Stimulated activated naive CD8-positive, alpha-beta T cell treated with anti-CD3 and anti-CD28 coated beads, Interleukin-15, amount 100 ng/mL, for 72 hours (primary cell): ENCODE measurements around the gene NRDE2.

Experiments used
- ATAC-seq: fragments of 150-1000 bp; cut with Tn5 transposase; 2 replicates; pipeline ENCODE4 v1.10.0; 2021; ENCODE audit warnings: mild to moderate bottlenecking, moderate library complexity
- DNase-seq, 2 donors: peaks; one replicate each; pipeline ENCODE4 v3.0.0; 2021 to 2022
- H3K27ac Mint-ChIP-seq, 2 donors: one replicate each; pipeline ENCODE4 v1.8.0; 2022; ENCODE audit warnings: mild to moderate bottlenecking in 2 of 2, mixed read lengths in 2 of 2, moderate library complexity in 2 of 2
- H3K27me3 Mint-ChIP-seq: one replicate; pipeline ENCODE4 v1.8.0; 2022; ENCODE audit warnings: mixed read lengths
- H3K4me1 Mint-ChIP-seq: one replicate; pipeline ENCODE4 v1.8.0; 2022; ENCODE audit warnings: mild to moderate bottlenecking, mixed read lengths
- H3K4me3 Mint-ChIP-seq, 2 donors: one replicate each; pipeline ENCODE4 v1.8.0; 2022; ENCODE audit warnings: mild to moderate bottlenecking in 2 of 2, mixed read lengths in 2 of 2, moderate library complexity in 1 of 2
- H3K9me3 Mint-ChIP-seq, 2 donors: one replicate each; pipeline ENCODE4 v1.8.0; 2022; ENCODE audit warnings: mixed read lengths in 2 of 2

The NRDE2 gene

GRCh38 chr14:90228478-90228877 lies 103.3 kb downstream of the NRDE2 start:
- ATAC-seq (no peak), DNase-seq (no peak)
- H3K9me3 Mint-ChIP-seq: peaks cover under 1 to 11% of the 10 kb centered on the region in 2 donors
- H3K4me3 Mint-ChIP-seq: no peak overlapping the region
- H3K27ac Mint-ChIP-seq: no peak overlapping the region
- H3K27me3 Mint-ChIP-seq: peaks cover 2% of the 10 kb centered on the region
- H3K4me1 Mint-ChIP-seq: no peaks in the 10 kb centered on the region
